CD4-positive, alpha-beta memory T cell (primary cell): ENCODE measurements around the gene EHD3. TPM values are rescaled to one million over a fixed set of nuclear protein-coding genes. Genes with fewer than 3 reads are reported as not detected.

Experiments
- CTCF ChIA-PET: fragments of 350-600 bp; sonication (Branson Sonifier 250); formaldehyde crosslinking; loops from one replicate; lab custom pipeline; 2021; ENCODE audit warnings: inconsistent platforms; ENCODE audit not compliant: partially characterized antibody; lab: Charles Lee
- POLR2A ChIA-PET: fragments of 350-600 bp; sonication (Branson Sonifier 250); formaldehyde crosslinking; loops from one replicate; lab custom pipeline; 2021; ENCODE audit not compliant: partially characterized antibody; lab: Charles Lee
- DNase-seq, 5 donors: peaks; one replicate each; pipeline versions ENCODE4 v3.0.0 to v3.0.0-alpha.2; 2020 to 2022; ENCODE audit warnings: mixed read lengths in 1 of 5
- H3K27ac ChIP-seq: one replicate; pipeline ENCODE4 v1.7.0; 2013; ENCODE audit warnings: low read depth, low read length
- H3K27me3 ChIP-seq: 2 replicates; pipeline ENCODE4 v1.7.0; 2013; ENCODE audit warnings: mild to moderate bottlenecking, low read length, moderate library complexity; ENCODE audit not compliant: insufficient read depth
- H3K36me3 ChIP-seq: 2 replicates; pipeline ENCODE4 v1.7.0; 2013; ENCODE audit warnings: mild to moderate bottlenecking, low read length, moderate library complexity; ENCODE audit not compliant: insufficient read depth
- H3K4me1 ChIP-seq: 2 replicates; pipeline ENCODE4 v1.7.0; 2013; ENCODE audit warnings: mild to moderate bottlenecking, low read length, moderate library complexity; ENCODE audit not compliant: insufficient read depth
- H3K4me3 ChIP-seq, 2 donors: one replicate each; pipeline ENCODE4 v1.7.0; 2013; ENCODE audit warnings: low read length in 2 of 2, mild to moderate bottlenecking in 1 of 2
- H3K9me3 ChIP-seq, 2 donors: one replicate each; pipeline ENCODE4 v1.7.0; 2013; ENCODE audit warnings: low read length in 2 of 2, control low read depth in 1 of 2; ENCODE audit not compliant: control insufficient read depth in 1 of 2
- H3K27ac Mint-ChIP-seq, 7 donors: one replicate each; pipeline ENCODE4 v1.8.0; 2020 to 2021; ENCODE audit warnings: mixed read lengths in 7 of 7, mild to moderate bottlenecking in 6 of 7, inconsistent platforms in 3 of 7, moderate library complexity in 3 of 7
- H3K27me3 Mint-ChIP-seq, 2 donors: one replicate each; pipeline ENCODE4 v1.8.0; 2020 to 2021; ENCODE audit warnings: mixed read lengths in 2 of 2
- H3K36me3 Mint-ChIP-seq, 2 donors: one replicate each; pipeline ENCODE4 v1.8.0; 2020 to 2021; ENCODE audit warnings: mixed read lengths in 2 of 2, inconsistent platforms in 1 of 2, mild to moderate bottlenecking in 1 of 2
- H3K4me1 Mint-ChIP-seq, 4 donors: one replicate each; pipeline ENCODE4 v1.8.0; 2020 to 2021; ENCODE audit warnings: mixed read lengths in 4 of 4, mild to moderate bottlenecking in 1 of 4
- H3K4me3 Mint-ChIP-seq, 8 donors: one replicate each; pipeline ENCODE4 v1.8.0; 2020 to 2021; ENCODE audit warnings: mixed read lengths in 8 of 8, mild to moderate bottlenecking in 7 of 8, moderate library complexity in 6 of 8, inconsistent platforms in 3 of 8
- H3K9me3 Mint-ChIP-seq, 8 donors: one replicate each; pipeline ENCODE4 v1.8.0; 2020 to 2021; ENCODE audit warnings: mixed read lengths in 8 of 8, mild to moderate bottlenecking in 5 of 8, inconsistent platforms in 3 of 8, moderate library complexity in 1 of 8
- intact Hi-C: fragments of 100-400 bp; cut with micrococcal nuclease; formaldehyde crosslinking; loops from one replicate; pipeline ENCODE4 v1.15.1; 2023
- polyA plus RNA-seq, 2 donors: library from polyadenylated mRNA; unstranded; fragments of 300-500 nt; fragmentation: Illumina TruSeq; gene quantifications; one replicate each; pipeline ENCODE4 v1.2.3, GENCODE V29; 2021
- total RNA-seq, 2 experiments: library from RNA; stranded (reverse); gene quantifications; one replicate each; pipeline ENCODE4 v1.2.3, GENCODE V29; 2021

EHD3 gene
- total and polyA plus RNA-seq, 4 experiments from 2014 or later = 2.3 to 4.4 (median 4.2) TPM

DNA sequence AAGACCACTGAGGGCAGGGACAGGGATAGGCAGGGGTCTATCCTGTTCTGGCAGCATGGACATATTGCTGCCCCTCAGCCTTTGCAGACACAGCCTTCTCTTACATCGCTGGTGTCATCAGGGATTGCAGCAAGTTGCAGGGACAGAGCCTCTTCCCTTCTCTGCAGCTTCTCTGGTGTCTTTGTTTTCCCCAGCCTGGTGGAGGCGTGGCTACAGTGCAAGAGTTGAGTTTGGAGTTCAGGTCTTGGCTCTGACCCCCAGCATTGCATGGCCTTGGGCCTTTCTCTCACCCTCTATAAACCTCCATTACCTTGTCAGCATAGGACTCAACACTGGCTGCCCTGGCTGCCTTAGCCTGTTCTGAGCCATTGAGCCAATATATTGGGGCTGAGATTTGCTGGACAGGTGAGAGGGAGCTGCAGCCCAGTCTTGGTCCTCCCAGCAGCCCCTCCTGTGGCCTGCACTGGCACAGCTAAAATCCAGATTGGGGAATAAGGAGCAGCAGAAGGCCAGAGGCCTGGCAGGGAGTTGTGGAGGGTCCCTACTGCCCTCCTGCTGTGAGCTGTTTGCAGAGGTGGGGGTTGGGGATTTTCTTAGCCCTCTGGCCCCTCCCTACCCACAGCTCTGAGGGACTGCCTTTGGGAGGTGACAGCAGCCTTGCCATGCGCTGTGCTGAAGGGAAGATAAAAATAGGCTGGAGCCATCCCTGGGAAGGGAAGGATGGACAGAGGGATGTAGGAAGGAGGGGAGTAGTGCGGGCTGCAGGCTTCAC lies 22.8 kb downstream of the EHD3 start:
- no peaks in the 10 kb centered on the region for H3K9me3 ChIP-seq
- no peaks in the 10 kb centered on the region for H3K27me3 Mint-ChIP-seq
- H3K9me3 Mint-ChIP-seq = no peaks in the 10 kb centered on the region
- peaks cover 4 to 6% of the 10 kb centered on the region in 2 donors for H3K36me3 Mint-ChIP-seq
- ChIA-PET POLR2A (no interaction called here), CTCF (no interaction called here)
- no peaks in the 10 kb centered on the region for H3K27me3 ChIP-seq
- no peak for DNase-seq
- H3K27ac Mint-ChIP-seq = no peak overlapping the region
- intact Hi-C loops = no loop called here
- no peak overlapping the region for H3K27ac ChIP-seq
- no peak overlapping the region for H3K4me3 ChIP-seq
- H3K4me1 Mint-ChIP-seq = no peaks in the 10 kb centered on the region
- no peaks in the 10 kb centered on the region for H3K36me3 ChIP-seq
- H3K4me3 Mint-ChIP-seq = no peak overlapping the region
- no peaks in the 10 kb centered on the region for H3K4me1 ChIP-seq

DNA sequence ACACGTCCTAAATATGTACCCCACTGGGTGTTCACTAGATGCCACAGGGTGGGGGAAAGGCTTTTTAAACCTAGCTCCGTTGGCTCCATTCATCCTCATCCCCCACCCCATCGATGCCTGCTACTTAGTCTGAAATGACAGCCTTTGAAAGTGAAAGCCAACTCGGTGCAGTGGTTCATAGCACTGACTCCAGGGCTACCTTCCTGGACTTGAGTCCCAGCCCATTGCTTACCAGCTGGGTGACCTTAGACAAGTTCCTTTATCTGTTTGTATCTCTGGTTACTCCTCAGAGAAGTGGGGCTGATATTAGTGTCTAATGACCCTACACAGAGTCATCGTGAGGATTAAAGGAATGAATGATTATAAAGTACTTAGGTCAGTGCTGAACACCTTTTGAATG lies 24.4 kb downstream of the EHD3 start:
- CTCF ChIA-PET = no interaction called here
- Mint-ChIP-seq H3K36me3 (peaks cover 4 to 10% of the 10 kb centered on the region in 2 donors), H3K27me3 (no peaks in the 10 kb centered on the region), H3K9me3 (no peaks in the 10 kb centered on the region), H3K4me3 (no peak overlapping the region), H3K4me1 (no peaks in the 10 kb centered on the region), H3K27ac (no peak overlapping the region)
- H3K27ac ChIP-seq = no peak overlapping the region
- POLR2A ChIA-PET = no interaction called here
- H3K4me3 ChIP-seq = no peak overlapping the region
- intact Hi-C loops = no loop called here
- H3K27me3 ChIP-seq = no peaks in the 10 kb centered on the region
- H3K9me3 ChIP-seq = no peaks in the 10 kb centered on the region
- no peaks in the 10 kb centered on the region for H3K36me3 ChIP-seq
- no peaks in the 10 kb centered on the region for H3K4me1 ChIP-seq
- DNase-seq = no peak

DNA sequence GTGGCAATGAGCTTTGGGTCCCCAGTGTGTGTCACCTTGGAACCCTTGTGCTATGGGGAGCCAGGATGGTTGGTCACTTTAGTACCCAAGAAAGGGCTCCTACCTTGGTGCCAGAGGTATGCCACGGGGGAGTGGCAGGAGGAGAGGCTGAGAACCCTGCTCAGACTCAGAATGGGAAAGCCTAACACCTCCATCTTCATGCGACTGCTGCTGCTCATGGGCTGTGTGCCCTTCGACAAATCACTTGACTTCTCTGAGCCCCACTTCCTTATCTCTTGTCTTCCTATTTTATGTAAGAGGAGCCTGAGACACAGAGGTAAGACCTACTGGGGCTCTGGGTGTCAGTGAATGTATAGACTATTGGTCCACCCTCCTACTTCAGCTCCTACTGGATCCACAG lies 25.1 kb downstream of the EHD3 start:
- no peaks in the 10 kb centered on the region for H3K4me1 ChIP-seq

GRCh38 chr2:31260870-31261269 lies 26.9 kb downstream of the EHD3 start:
- Mint-ChIP-seq H3K9me3 (no peaks in the 10 kb centered on the region), H3K4me3 (no peak overlapping the region), H3K36me3 (peaks cover 6 to 8% of the 10 kb centered on the region in 2 donors), H3K27me3 (no peaks in the 10 kb centered on the region), H3K4me1 (no peaks in the 10 kb centered on the region), H3K27ac (no peak overlapping the region)
- Histone ChIP-seq H3K4me1 (no peaks in the 10 kb centered on the region), H3K9me3 (no peaks in the 10 kb centered on the region), H3K4me3 (no peak overlapping the region), H3K27ac (no peak overlapping the region), H3K27me3 (no peaks in the 10 kb centered on the region), H3K36me3 (no peaks in the 10 kb centered on the region)
- intact Hi-C loops = no loop called here
- ChIA-PET CTCF (no interaction called here), POLR2A (no interaction called here)
- no peak for DNase-seq

More for the DNA sequence above, 25.1 kb downstream of the EHD3 start:
- Mint-ChIP-seq H3K4me1 (no peaks in the 10 kb centered on the region), H3K27me3 (no peaks in the 10 kb centered on the region), H3K36me3 (peaks cover 4 to 9% of the 10 kb centered on the region in 2 donors), H3K9me3 (no peaks in the 10 kb centered on the region), H3K4me3 (no peak overlapping the region), H3K27ac (no peak overlapping the region)
- H3K36me3 ChIP-seq = no peaks in the 10 kb centered on the region
- no peak for DNase-seq
- no peak overlapping the region for H3K27ac ChIP-seq
- CTCF ChIA-PET = no interaction called here
- intact Hi-C loops = no loop called here
- H3K4me3 ChIP-seq = no peak overlapping the region
- no peaks in the 10 kb centered on the region for H3K9me3 ChIP-seq
- POLR2A ChIA-PET = no interaction called here
- no peaks in the 10 kb centered on the region for H3K27me3 ChIP-seq

DNA sequence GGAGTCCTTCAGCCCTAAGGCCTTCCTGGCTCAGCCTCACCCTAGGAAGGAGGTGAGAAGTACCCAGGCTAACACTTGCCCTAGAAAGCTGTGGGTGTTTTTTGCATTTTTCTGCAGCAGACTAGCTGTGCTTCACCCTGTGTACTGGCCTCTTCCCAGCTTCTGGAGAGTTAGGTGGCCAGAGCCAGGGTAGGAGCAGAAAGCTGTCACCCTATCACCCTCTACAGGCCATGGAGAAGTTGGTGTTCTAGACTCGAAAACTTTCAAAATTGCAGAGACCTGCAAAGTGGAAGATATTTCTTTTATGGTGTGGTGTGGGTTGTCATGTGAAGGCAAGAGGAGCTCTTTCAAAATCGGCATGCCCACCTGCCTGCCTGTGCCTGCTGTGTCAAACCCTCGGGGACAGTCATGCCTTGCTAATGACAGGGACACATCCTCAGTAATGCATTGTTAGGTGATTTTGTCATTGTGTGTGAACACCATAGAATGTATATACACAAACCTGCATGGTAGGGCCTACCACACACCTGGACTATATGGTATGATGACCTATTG lies 29.8 kb downstream of the EHD3 start:
- ChIA-PET CTCF (no interaction called here), POLR2A (no interaction called here)
- Mint-ChIP-seq H3K27me3 (no peaks in the 10 kb centered on the region), H3K9me3 (no peaks in the 10 kb centered on the region), H3K27ac (no peak overlapping the region), H3K4me1 (no peaks in the 10 kb centered on the region), H3K36me3 (peaks cover 18 to 21% of the 10 kb centered on the region in 2 donors), H3K4me3 (no peak overlapping the region)
- no peak overlapping the region for H3K27ac ChIP-seq
- intact Hi-C loops = no loop called here
- no peaks in the 10 kb centered on the region for H3K36me3 ChIP-seq
- no peaks in the 10 kb centered on the region for H3K4me1 ChIP-seq
- DNase-seq = no peak
- no peaks in the 10 kb centered on the region for H3K9me3 ChIP-seq
- H3K27me3 ChIP-seq = no peaks in the 10 kb centered on the region
- H3K4me3 ChIP-seq = no peak overlapping the region

DNA sequence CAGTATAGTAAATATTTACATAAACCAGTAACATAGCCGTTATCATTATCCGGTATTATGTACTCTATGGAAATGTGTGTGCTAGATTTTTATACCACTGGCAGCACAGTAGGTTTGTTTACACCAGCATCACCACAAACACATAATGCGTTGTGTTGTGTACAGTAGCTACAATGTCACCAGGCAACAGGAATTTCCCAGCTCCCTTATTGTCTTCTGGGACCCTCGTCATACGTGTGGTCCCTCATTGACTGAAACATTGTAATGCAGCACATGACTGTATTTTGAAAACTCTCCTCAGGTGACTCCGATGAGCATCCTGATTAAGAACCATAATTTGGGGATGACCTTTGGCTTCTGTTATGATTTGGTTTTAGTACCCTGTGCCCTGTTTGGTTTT lies 31.3 kb downstream of the EHD3 start:
- Mint-ChIP-seq H3K36me3 (peaks cover 18 to 21% of the 10 kb centered on the region in 2 donors), H3K9me3 (no peaks in the 10 kb centered on the region), H3K4me1 (no peaks in the 10 kb centered on the region), H3K27ac (no peak overlapping the region), H3K27me3 (no peaks in the 10 kb centered on the region), H3K4me3 (no peak overlapping the region)
- POLR2A ChIA-PET = no interaction called here
- CTCF ChIA-PET = no interaction called here
- Histone ChIP-seq H3K27me3 (no peaks in the 10 kb centered on the region), H3K36me3 (no peaks in the 10 kb centered on the region), H3K4me3 (no peak overlapping the region), H3K27ac (no peak overlapping the region), H3K9me3 (no peaks in the 10 kb centered on the region), H3K4me1 (no peaks in the 10 kb centered on the region)
- no peak for DNase-seq
- intact Hi-C loops = no loop called here

DNA sequence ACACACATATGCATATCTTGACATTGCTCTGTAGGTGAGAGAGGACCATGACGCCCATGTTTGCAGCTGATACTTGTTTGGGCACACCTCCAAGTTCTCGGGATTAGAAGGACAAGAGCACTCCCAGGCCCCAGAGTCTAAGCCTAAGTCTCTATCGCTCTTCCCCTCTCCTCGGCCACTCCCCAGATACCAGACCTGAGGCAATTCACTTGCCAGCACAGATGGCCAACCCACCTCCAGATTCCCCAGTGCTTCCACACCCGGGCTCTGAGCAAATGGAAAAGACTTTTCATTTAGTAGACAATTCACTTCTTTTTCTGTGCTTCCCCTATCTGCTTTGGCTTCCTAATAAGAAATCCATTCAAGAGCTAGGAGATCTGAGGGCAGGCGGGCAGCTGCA lies 32.9 kb downstream of the EHD3 start:
- no peak overlapping the region for H3K4me3 Mint-ChIP-seq
- H3K27me3 Mint-ChIP-seq = no peaks in the 10 kb centered on the region
- intact Hi-C loops = no loop called here
- Histone ChIP-seq H3K36me3 (no peaks in the 10 kb centered on the region), H3K27ac (no peak overlapping the region), H3K4me1 (no peaks in the 10 kb centered on the region), H3K9me3 (no peaks in the 10 kb centered on the region), H3K4me3 (no peak overlapping the region), H3K27me3 (no peaks in the 10 kb centered on the region)
- CTCF ChIA-PET = no interaction called here
- H3K9me3 Mint-ChIP-seq = no peaks in the 10 kb centered on the region
- H3K36me3 Mint-ChIP-seq = peaks cover 14 to 21% of the 10 kb centered on the region in 2 donors
- no peak for DNase-seq
- POLR2A ChIA-PET = no interaction called here
- no peak overlapping the region for H3K27ac Mint-ChIP-seq
- no peaks in the 10 kb centered on the region for H3K4me1 Mint-ChIP-seq
